ENCODE measurements around the gene RBPJL.
"Not testable (repeated sequence)": the region's sequence is repeated elsewhere in the genome, so short reads cannot be mapped to it uniquely, and the experiment has no call there.

The RBPJL gene

GRCh38 chr20:45340236-45340847, 33.7 kb downstream of the RBPJL start:
- intact Hi-C loops (cut with DNase I): no loop called here
- no peak for DNase-seq

DNA sequence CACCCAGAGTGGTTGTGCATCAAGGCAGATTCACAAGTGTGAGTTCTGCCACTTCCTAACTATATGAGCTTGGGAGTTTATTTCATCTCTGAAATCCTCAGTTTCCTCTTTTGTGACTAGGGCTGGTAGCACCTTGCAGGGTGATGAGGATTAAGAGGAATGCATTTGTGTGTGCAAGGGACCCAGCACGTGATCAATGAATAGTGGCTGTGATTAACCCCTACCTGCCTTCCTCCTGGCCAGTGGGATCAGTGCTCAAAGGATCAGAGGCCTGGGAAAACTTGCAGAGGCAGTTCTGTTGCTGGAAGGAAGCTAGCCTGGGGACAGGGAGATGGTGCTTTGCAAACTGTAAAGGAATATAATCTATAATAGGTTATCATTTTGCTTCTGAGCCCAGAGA, 34.3 kb downstream of the RBPJL start:
- intact Hi-C loops (cut with DNase I): no loop called here

DNA sequence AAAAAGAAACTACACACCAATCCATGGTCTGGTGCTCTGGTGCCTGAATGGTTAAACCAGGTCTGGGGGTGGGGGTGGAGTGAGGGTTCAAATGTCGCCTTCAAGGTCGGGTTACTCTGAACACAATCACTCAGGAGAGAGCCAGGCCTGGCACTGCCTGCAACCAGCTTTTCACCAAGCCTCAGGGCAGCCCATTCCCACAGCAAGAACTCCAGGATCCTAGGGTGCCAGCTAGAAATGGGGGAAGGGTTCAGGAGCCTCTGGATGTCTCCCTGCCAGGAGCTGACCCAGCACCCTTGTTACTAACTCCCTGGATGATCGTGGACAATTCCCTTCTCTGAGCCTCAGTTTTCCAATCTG, 34.9 kb downstream of the RBPJL start:
- intact Hi-C loops (cut with DNase I): no loop called here
- DNase-seq: no peak

More for the DNA sequence above, 34.3 kb downstream of the RBPJL start:
- no peak for DNase-seq

GRCh38 chr20:45341939-45342854, 35.6 kb downstream of the RBPJL start:
- DNase-seq: peak in 8 of 10 donors; percentile 21 to 87 (median 48)
- intact Hi-C loops (cut with DNase I): no loop called here

DNA sequence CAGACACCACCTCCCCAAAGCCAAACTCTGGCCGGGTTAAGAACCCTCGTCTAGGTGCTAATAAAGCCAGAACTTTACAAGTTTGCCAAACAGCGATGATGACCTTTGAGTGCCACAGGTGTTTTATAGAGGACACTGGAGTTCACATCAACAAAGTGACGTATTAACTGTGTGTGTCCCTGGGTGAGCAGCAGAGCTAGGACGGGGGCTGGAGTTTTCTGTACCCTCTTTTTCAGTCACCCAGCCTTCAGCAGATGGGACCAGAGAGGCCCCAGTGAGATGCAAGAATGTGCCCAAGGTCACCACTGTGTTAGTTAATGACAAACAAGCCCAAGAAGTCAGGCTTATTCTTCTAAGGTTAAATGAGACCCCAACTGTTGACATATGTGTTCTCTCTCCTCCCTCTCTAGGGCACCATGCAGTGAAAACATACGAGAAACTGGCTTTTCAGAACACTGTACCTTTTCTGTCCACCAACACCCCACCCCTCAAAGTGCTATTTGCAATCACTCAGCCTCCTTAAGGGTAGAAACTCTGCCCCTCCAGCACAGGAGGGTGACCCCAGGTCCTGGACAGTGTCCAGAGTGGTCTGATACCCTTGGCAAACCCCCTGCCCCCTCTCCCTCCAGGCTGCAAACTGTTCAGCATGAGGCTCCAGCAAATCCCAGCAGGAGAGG, 36.4 kb downstream of the RBPJL start:
- intact Hi-C loops (cut with DNase I): no loop called here
- DNase-seq: no peak

DNA sequence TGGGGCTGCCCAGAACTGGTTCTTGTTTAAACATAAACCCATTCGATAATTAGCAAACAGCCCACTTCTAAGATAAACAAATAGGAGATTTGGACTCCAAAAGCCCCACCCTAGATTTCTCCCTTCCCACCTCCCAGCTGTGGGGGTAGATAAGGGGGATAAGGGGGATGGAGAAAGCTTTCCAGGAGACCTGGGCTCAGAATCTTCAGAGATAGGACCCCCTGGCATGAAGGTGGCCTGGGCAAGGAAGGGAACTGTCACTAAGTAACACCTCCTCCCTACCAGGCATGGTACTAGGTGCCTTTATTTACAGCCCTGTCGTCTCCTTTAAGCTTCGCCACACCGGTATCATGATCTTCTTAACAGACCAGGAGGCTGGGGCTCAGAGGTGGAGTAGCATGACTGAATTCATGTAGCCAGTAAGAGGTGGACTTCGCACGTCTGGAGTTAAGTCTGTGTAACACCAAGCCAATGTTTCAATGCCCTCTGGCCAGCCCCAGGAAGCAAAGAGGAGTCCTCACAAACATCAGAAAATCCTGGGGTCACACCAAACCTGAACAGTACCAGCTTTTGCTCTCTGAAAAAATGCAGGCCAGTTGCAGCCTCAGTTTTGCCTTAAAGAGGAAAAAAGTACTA, 37.0 kb downstream of the RBPJL start:
- intact Hi-C loops (cut with DNase I): no loop called here
- DNase-seq: no peak

GRCh38 chr20:45344168-45344860, 37.7 kb downstream of the RBPJL start:
- intact Hi-C loops (cut with DNase I): no loop called here
- DNase-seq: peak in 3 of 10 donors; percentile 34 to 76 (median 51)

DNA sequence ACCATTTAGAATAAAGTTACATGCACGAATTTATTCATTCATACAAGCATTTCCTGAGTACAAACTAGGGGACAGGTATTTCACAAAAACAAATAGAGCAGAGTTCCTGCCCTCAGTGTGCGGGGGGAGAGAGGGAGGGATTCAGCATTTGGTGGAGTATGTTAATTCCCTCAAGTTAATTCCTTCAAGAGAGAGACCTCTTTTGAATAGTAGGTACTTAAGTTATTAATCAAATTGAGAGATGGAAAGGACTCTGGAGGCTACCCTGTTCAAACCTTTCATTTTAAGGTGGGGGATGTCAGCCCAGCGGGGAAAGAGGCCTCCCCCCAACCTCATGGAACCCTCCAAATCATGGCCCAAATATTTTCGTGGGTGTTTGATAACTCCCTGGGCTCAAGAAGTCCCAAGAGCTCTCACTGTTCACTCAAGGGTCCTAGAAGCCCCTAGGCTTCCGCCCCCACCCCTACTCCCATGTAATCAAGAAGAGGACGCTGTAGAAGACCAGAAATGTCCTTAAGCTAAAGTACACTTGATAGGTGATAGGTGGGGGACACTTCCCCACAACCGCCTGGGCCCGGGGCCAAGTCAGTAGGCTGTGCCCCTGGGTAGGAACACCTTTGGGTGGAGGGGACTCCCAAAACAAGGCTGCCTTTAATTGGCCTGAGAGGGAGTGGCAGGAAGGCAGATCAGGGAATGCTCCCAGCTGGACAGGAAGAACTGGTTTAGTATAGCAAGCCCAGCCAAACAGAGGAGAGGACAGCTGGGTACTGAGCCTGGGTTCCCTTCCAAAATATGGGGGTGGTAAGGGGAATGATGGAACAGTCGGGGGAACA, 38.7 kb downstream of the RBPJL start:
- intact Hi-C loops (cut with DNase I): no loop called here
- no peak for DNase-seq

DNA sequence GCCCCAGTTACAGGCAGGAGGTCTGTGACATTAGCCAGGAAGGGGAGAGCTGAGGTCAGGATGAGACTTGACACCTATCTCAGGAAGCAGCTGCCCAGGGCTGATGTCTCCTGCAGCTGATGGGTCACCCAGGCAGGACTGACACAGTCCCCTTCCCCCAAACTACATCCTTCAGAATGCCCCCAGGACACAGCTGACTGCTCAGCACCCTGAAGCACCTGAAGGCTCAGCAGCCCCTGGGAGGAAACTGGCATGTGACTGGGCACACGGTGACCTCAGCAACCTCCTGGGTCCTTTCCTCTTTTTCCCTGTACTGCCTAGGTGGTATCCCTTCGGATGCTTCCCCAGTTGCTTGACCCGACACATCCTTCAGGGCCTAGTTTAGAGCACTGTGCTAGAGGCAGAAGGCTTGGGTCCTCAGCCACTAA, 39.7 kb downstream of the RBPJL start:
- intact Hi-C loops (cut with DNase I): no loop called here
- no peak for DNase-seq

- DNase-seq: no peak
- intact Hi-C loops (cut with DNase I): no loop called here
These were observed 40.2 kb downstream of the RBPJL start for GRCh38 chr20:45346851-45347250.

DNA sequence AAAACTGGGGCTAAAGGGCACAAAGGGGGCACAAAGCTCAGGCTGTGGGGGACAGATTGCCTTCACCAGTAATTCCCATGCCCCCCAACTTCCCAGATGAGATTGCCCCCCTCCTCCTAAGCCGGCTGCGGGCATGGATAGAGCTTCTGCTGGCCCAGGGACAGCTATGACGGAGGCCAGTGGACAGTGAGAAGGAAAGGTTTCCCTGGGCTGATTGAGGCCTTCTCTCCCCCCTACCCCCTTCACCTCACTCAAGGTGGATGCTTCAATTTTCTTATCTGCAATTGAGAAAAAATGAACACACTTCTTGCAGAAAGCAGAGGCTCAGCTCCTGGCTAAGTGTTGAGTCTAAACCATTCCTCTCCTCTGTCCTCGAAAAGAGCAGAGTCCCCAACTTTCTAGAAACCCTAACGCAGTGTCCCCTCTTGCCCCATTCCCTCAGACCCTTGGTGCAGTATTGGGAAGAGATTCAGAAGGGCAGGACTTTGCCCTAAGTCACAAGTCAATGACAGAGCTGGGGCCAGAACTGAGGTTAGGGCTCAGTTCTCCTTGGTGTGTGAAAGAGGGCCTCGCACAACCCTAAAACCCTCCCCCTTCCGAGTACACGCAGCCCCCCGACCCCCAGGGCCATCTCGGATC, 40.8 kb downstream of the RBPJL start:
- intact Hi-C loops (cut with DNase I): no loop called here
- no peak for DNase-seq

GRCh38 chr20:45347936-45348778, 41.5 kb downstream of the RBPJL start, which contains the start of gene SDC4:
TSS of gene SDC4 (minus strand) at chr20:45348424. CDS start at chr20:45348384, 40 bp downstream.
- peak in 3 of 10 donors; percentile 34 to 88 (median 65) for DNase-seq
- intact Hi-C loops (cut with DNase I): no loop called here

DNA sequence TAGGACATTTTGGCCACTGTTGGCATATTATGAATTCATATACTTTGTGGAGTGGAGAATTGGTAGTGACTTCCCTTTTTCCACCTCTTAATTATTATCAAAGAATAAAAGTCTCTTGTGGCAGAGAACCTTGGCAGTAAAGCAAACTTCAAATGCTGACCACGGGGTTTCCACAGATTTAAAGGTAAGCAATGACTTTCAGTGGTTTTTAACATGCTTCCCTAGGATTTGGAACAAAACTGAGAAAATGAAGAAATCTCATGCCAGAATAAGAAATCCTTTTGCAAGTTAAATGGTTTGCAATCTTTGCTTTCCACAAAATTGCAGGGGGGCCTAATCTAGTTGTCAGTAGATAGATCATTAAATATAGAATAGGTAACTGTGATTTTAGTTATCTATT, 43.6 kb downstream of the RBPJL start:
- intact Hi-C loops (cut with DNase I): no loop called here
- no peak for DNase-seq

GRCh38 chr20:45350795-45351194, 44.2 kb downstream of the RBPJL start:
- intact Hi-C loops (cut with DNase I); DNase-seq: not testable (repeated sequence)

DNA sequence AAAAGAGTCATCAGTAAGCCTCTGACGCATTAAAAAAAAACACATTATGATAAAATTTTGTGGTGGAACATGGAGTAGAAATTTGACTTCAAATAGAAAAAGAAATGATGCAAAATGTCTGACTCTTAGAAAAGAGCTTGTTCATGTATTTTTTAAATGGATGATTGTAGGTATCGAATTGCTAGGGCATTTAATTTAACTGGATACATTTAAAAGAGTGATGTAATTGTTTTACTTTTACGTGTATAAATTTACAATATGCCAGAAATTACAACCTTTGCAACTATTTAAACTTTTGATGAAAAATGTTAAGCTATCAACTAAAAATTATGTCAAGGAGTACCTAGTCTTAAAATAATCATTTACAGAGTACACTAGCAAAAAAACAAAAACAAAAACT, 46.1 kb downstream of the RBPJL start:
- intact Hi-C loops (cut with DNase I): no loop called here
- DNase-seq: no peak

DNA sequence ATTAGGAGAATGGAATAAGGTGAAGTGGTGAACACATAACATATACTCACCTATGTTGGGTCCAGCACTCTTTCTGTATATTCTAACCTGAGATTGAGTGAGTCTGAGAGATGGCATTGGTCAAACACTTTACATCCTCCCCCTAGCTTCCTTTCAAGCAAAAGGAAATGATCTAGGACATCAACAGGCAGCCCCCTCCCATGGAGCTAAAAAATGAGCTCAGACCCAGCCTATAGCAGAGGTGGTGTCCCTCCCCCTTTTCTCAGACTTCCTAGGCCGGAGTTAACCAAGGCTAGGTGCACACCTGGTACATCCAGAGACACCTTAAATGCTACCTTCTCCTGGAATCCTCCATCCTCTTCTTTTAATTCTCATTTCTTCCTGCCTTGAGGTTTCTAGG, 47.1 kb downstream of the RBPJL start:
- intact Hi-C loops (cut with DNase I): no loop called here
- no peak for DNase-seq

GRCh38 chr20:45354423-45355208, 48.0 kb downstream of the RBPJL start:
- DNase-seq: no peak
- intact Hi-C loops (cut with DNase I): no loop called here

Data from posterior cingulate gyrus (tissue), 11 donors.